HG03039 (cell line): ENCODE results near the gene FKBP9.
A peak's percentile ranks its signal among the peaks of the same experiment; 100 is the strongest.
"Not testable (repeated sequence)": the region's sequence is repeated elsewhere in the genome, so short reads cannot be mapped to it uniquely, and the experiment has no call there.

Source experiments
- ATAC-seq: cut with Tn5 transposase; IDR thresholded peaks from one replicate; pipeline ENCODE4 v1.9.1; 2021; ENCODE audit warnings: mild to moderate bottlenecking, moderate library complexity; ENCODE audit not compliant: unreplicated experiment

The FKBP9 gene

GRCh38 chr7:33003111-33003510, 45.9 kb downstream of the FKBP9 start:
- not testable (repeated sequence) for ATAC-seq

- not testable (repeated sequence) for ATAC-seq
Observed at GRCh38 chr7:33004104-33004616, 46.9 kb downstream of the FKBP9 start.

GRCh38 chr7:33005193-33005592, 48.0 kb downstream of the FKBP9 start:
- ATAC-seq = not testable (repeated sequence)

- not testable (repeated sequence) for ATAC-seq
Observed at GRCh38 chr7:33005690-33006089, 48.5 kb downstream of the FKBP9 start.

GRCh38 chr7:33009734-33010133, 52.5 kb downstream of the FKBP9 start:
- no peak for ATAC-seq

GRCh38 chr7:33012364-33012763, 55.1 kb downstream of the FKBP9 start:
- ATAC-seq = no peak

- no peak for ATAC-seq
Observed at GRCh38 chr7:33024189-33024757, 67.0 kb downstream of the FKBP9 start.

- ATAC-seq = no peak
Observed at GRCh38 chr7:33035776-33036175, 78.5 kb downstream of the FKBP9 start.

- no peak for ATAC-seq
Observed at GRCh38 chr7:33038639-33039038, 81.4 kb downstream of the FKBP9 start.

- no peak for ATAC-seq
Observed at GRCh38 chr7:33039257-33039902, 82.1 kb downstream of the FKBP9 start.

- no peak for ATAC-seq
Observed at GRCh38 chr7:33039903-33040292, 82.7 kb downstream of the FKBP9 start.

GRCh38 chr7:33040803-33041516, 83.7 kb downstream of the FKBP9 start:
- ATAC-seq = peak; percentile 86

- ATAC-seq = no peak
Observed at GRCh38 chr7:33041631-33042428, 84.6 kb downstream of the FKBP9 start.

GRCh38 chr7:33043501-33044400, 86.5 kb downstream of the FKBP9 start:
- no peak for ATAC-seq

- ATAC-seq = no peak
Observed at GRCh38 chr7:33044401-33044718, 87.1 kb downstream of the FKBP9 start.

GRCh38 chr7:33044986-33045385, 87.7 kb downstream of the FKBP9 start:
- ATAC-seq = peak; percentile 33

GRCh38 chr7:33048257-33048656, 91.0 kb downstream of the FKBP9 start:
- ATAC-seq = no peak

- no peak for ATAC-seq
Observed at GRCh38 chr7:33048704-33049103, 91.5 kb downstream of the FKBP9 start.

GRCh38 chr7:33050535-33051318, 93.5 kb downstream of the FKBP9 start:
- no peak for ATAC-seq

GRCh38 chr7:33053721-33054120, 96.5 kb downstream of the FKBP9 start:
- ATAC-seq = no peak
